Upper lobe of left lung (tissue), 6 donors: Measurements from ENCODE around the gene CBX2. TPM values are rescaled to one million over a fixed set of nuclear protein-coding genes. Genes with fewer than 3 reads are reported as not detected.

Experiments
- ATAC-seq, 2 donors: fragments of 200-7000 bp; cut with Tn5 transposase; one replicate each; pipeline ENCODE4 v1.9.1; 2022; ENCODE audit warnings: mild to moderate bottlenecking in 2 of 2, moderate library complexity in 2 of 2; ENCODE audit not compliant: low FRiP score in 2 of 2
- DNase-seq, 2 donors: peaks; one replicate each; pipeline ENCODE4 v3.0.0-alpha.2; 2019 to 2020
- H3K27ac ChIP-seq, 4 donors: fragments of 200-600 bp; sonication (generic); one replicate each; pipeline ENCODE4 v1.5.1; 2016 to 2019
- H3K27me3 ChIP-seq, 4 donors: fragments of 200-600 bp; sonication (generic); one replicate each; pipeline ENCODE4 v1.5.1; 2017 to 2019
- H3K36me3 ChIP-seq, 4 donors: fragments of 200-600 bp; sonication (generic); one replicate each; pipeline ENCODE4 v1.5.1; 2016 to 2019
- H3K4me1 ChIP-seq, 4 donors: fragments of 200-600 bp; sonication (generic); one replicate each; pipeline ENCODE4 v1.5.1; 2018 to 2019
- H3K4me3 ChIP-seq, 4 donors: fragments of 200-600 bp; sonication (generic); one replicate each; pipeline ENCODE4 v1.5.1; 2017 to 2019; ENCODE audit warnings: mild to moderate bottlenecking in 2 of 4, moderate library complexity in 1 of 4
- H3K9me3 ChIP-seq, 4 donors: fragments of 200-600 bp; sonication (generic); one replicate each; pipeline ENCODE4 v1.5.1; 2018 to 2019
- EP300 ChIP-seq, 4 donors: sonication (generic); formaldehyde crosslinking; IDR thresholded peaks; one replicate each; pipeline ENCODE4 v1.5.1; 2017; ENCODE audit warnings: antibody characterized with exemption in 4 of 4, control low read depth in 2 of 4
- POLR2A ChIP-seq, 4 donors: fragments of 450-650 bp; IDR thresholded peaks; one replicate each; pipeline ENCODE4 v1.5.1; 2016 to 2017; ENCODE audit warnings: antibody characterized with exemption in 4 of 4, mild to moderate bottlenecking in 2 of 4
- POLR2AphosphoS5 ChIP-seq, 2 donors: sonication (generic); formaldehyde crosslinking; IDR thresholded peaks; one replicate each; pipeline ENCODE4 v1.5.1; 2017; ENCODE audit warnings: antibody characterized with exemption in 2 of 2
- WGBS, 2 donors: methylation state at CpG; one replicate each; pipeline ENCODE4 v1.1.5; 2017 to 2018; 5-methylcytosine and 5-hydroxymethylcytosine counted together
- total RNA-seq, 6 donors: library from RNA; depleted of rRNA in 4 of 6; stranded (reverse); fragments of >200 nt in 4 of 6; gene quantifications; one replicate each; pipeline versions ENCODE4 v1.1.0 to v1.2.1, GENCODE V29; 2016 to 2021
- TF ChIP-seq, protein P1 (sequence below), 6 experiments: fragments of 450-650 bp in 4 of 6; fragments of 200-600 bp in 2 of 6; sonication (generic) in 2 of 6; IDR thresholded peaks; one replicate each; pipeline ENCODE4 v1.5.1; 2016 to 2019; ENCODE audit warnings: antibody characterized with exemption in 6 of 6
- donor health status: DM: no; HTN: no; CAD: no; lungs with moderate emphysema.
- donor health status: DM: no; HTN: yes; CAD: no; lungs with severe emphysema.

The CBX2 gene
- total RNA-seq, 6 donors from 2014 or later = 0.89 to 4.7 (median 1.5) TPM

DNA sequence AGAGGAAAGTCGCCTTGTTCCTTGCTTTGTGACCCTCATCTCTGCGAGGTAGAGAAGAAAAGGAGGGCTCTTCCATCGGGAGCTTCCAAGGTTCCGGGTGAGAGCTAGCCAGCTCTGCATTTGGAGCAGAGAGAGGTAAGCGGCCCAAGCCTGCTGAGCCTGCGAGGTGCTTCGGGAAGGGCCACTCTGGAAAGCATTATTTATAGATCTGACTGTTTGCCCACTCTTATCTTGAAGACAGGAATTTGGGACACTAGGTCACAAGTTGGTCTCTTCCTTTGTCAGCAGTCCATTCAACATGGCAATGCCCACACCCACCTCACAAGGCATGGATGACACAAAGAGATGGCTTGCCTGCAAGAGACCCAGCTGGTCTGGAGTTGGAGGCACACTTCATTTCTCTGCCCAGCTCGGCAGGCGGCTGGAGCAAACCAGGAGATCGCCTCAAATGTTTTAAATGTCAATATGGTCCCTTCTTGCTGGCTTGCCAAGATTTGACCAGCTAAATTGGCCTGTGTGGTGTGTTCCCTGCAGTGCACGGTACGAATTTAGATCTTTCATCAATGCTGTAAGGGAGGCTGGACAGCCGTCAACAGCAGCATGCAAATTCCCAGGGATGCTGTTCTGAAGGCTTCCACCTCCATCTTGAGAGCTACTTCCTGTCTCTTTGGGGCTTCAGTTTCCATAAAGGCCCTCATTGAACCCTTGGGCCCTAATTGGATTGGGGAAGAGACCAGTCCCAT is 41.8 kb downstream of the CBX2 start:
- no peaks in the 10 kb centered on the region for H3K36me3 ChIP-seq
- H3K27me3 ChIP-seq = peaks cover under 1 to 18% (median 12%) of the 10 kb centered on the region in 4 donors
- TF ChIP-seq EP300 (IDR thresholded peaks at IDR 0.05) (no peak), POLR2AphosphoS5 (IDR thresholded peaks at IDR 0.05) (no peak), POLR2A (IDR thresholded peaks at IDR 0.05) (no peak)
- TF ChIP-seq, protein P1, sequence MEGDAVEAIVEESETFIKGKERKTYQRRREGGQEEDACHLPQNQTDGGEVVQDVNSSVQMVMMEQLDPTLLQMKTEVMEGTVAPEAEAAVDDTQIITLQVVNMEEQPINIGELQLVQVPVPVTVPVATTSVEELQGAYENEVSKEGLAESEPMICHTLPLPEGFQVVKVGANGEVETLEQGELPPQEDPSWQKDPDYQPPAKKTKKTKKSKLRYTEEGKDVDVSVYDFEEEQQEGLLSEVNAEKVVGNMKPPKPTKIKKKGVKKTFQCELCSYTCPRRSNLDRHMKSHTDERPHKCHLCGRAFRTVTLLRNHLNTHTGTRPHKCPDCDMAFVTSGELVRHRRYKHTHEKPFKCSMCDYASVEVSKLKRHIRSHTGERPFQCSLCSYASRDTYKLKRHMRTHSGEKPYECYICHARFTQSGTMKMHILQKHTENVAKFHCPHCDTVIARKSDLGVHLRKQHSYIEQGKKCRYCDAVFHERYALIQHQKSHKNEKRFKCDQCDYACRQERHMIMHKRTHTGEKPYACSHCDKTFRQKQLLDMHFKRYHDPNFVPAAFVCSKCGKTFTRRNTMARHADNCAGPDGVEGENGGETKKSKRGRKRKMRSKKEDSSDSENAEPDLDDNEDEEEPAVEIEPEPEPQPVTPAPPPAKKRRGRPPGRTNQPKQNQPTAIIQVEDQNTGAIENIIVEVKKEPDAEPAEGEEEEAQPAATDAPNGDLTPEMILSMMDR (IDR thresholded peaks at IDR 0.05) = no peak
- H3K4me1 ChIP-seq = peaks cover 8 to 11% (median 10%) of the 10 kb centered on the region in 4 donors
- no peak overlapping the region for H3K27ac ChIP-seq
- no peak overlapping the region for H3K4me3 ChIP-seq
- ATAC-seq (no peak), DNase-seq (no peak)
- 94 to 95% methylated on average over 8 to 13 of the region's 13 CpGs for WGBS, 2 donors
- no peaks in the 10 kb centered on the region for H3K9me3 ChIP-seq

DNA sequence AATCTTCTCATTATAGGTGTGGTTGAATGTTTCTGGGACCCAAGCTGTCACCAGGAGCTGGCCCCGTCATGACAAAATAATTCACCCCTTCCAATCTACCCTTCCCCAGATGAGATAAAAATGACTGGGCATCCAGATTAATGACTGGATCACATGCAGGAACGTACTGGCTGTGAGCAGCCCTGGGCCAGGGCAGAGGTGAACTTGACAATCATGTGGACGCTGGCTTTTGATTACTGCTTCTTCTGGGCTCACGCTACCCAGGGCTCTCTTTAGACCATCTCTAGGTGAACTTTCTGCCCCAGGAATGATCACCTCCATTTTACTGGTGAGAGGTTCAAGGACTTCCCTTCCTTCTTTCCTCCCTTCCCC is 43.0 kb downstream of the CBX2 start:
- H3K9me3 ChIP-seq = no peaks in the 10 kb centered on the region
- TF ChIP-seq, protein P1 (IDR thresholded peaks at IDR 0.05) = no peak
- TF ChIP-seq EP300 (IDR thresholded peaks at IDR 0.05) (no peak), POLR2AphosphoS5 (IDR thresholded peaks at IDR 0.05) (no peak), POLR2A (IDR thresholded peaks at IDR 0.05) (no peak)
- H3K4me1 ChIP-seq = peaks cover 0 to 1% (median under 1%) of the 10 kb centered on the region in 4 donors
- H3K4me3 ChIP-seq = no peak overlapping the region
- WGBS, 2 donors = 88 to 92% methylated on average over 3 to 4 of the region's 4 CpGs
- peaks cover 0 to 6% (median 2%) of the 10 kb centered on the region in 4 donors for H3K27me3 ChIP-seq
- H3K27ac ChIP-seq = no peak overlapping the region
- H3K36me3 ChIP-seq = no peaks in the 10 kb centered on the region
- DNase-seq (no peak), ATAC-seq (no peak)

DNA sequence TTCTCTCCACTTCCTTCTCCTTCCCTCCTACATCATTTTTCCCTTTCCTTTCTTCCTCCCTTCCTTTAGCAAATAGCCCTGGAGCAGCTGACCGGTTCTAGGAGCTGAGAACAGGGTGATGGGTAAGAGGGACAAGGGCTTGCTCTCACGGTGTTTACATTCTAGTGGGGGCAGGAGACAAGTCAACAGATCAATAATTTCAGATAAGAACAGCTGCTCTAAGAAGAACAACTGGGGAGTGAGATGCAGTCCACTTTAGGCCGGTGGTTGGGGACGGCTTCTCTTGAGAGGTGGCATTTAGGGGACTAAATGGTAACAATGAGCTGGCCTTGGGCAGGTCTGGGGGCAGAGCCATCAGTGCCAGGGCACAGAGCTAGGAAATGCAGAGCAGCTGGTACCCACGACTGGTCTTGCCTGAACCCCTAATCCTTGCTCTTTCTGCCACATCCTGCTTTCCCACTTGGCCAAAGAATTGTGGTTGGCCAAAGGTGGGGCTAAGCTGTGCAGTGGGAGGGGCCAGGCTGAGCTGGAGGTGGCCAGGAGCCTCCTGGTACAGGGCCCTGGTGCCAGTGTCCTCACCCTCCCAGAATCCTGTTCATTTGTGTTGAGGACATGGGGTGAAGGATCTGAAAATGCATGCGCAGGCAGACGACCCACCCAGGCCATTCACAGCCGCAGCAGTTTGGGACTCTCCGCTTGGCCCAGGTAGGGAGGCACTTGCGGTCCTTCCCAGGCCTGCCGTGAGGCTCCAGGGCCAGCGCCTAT is 43.6 kb downstream of the CBX2 start:
- 78 to 83% methylated on average over 9 to 12 of the region's 12 CpGs for WGBS, 2 donors
- TF ChIP-seq POLR2A (IDR thresholded peaks at IDR 0.05) (no peak), POLR2AphosphoS5 (IDR thresholded peaks at IDR 0.05) (no peak), EP300 (IDR thresholded peaks at IDR 0.05) (no peak)
- TF ChIP-seq, protein P1 (IDR thresholded peaks at IDR 0.05) = no peak
- Histone ChIP-seq H3K4me3 (no peak overlapping the region), H3K27me3 (no peaks in the 10 kb centered on the region), H3K27ac (no peak overlapping the region), H3K9me3 (no peaks in the 10 kb centered on the region), H3K36me3 (no peaks in the 10 kb centered on the region), H3K4me1 (peaks cover 3 to 7% (median 6%) of the 10 kb centered on the region in 4 donors)
- DNase-seq (peak in 1 of 2 donors; percentile 45), ATAC-seq (no peak)

DNA sequence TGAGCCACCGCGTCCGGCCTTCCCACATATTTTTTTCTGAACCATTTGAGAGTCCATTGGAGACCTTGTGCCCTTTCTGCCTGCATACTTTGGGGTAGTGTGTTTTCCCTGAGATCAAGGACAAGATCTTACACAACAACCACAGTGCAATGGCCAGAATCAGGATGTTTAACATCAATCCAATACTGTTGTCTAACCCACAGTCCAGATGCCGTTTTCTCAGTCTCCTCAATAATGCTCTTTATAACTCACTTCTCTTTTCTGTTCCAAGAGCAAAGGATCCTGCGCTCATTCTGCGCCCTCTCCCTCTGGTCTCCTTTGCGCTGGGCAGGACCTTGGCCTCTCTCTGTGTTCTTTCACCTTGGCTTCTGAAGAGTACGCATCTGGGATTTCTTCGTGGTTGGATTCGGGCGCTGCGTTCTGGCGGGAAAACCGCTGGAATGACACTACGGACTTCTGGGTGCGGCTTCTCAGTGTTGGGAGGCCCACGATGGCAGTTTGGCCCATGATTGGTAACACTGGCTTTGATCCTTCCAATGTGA is 44.7 kb downstream of the CBX2 start:
- Histone ChIP-seq H3K36me3 (no peaks in the 10 kb centered on the region), H3K9me3 (no peaks in the 10 kb centered on the region), H3K4me1 (peaks cover 7 to 9% (median 9%) of the 10 kb centered on the region in 4 donors), H3K27ac (no peak overlapping the region), H3K27me3 (no peaks in the 10 kb centered on the region), H3K4me3 (no peak overlapping the region)
- ATAC-seq (no peak), DNase-seq (no peak)
- TF ChIP-seq POLR2AphosphoS5 (IDR thresholded peaks at IDR 0.05) (no peak), EP300 (IDR thresholded peaks at IDR 0.05) (no peak), POLR2A (IDR thresholded peaks at IDR 0.05) (no peak)
- TF ChIP-seq, protein P1 (IDR thresholded peaks at IDR 0.05) = no peak
- WGBS, 2 donors = 93 to 97% methylated on average over 17 of the region's 17 CpGs
